Measurements from ENCODE around the gene PDE10A.

The PDE10A gene

GRCh38 chr6:165403006-165403595, 259.9 kb downstream of the PDE10A start:
- H3K27ac ChIP-seq: no peak overlapping the region
- TF ChIP-seq CTCF (conservative IDR thresholded peaks at IDR 0.05) (no peak), ZFX (IDR thresholded peaks at IDR 0.05) (no peak)

- no peak for TF ChIP-seq CTCF (conservative IDR thresholded peaks at IDR 0.05)
- no peak for TF ChIP-seq ZFX (IDR thresholded peaks at IDR 0.05)
Observed at GRCh38 chr6:165401092-165401491, 261.9 kb downstream of the PDE10A start.

GRCh38 chr6:165390475-165390874, 272.6 kb downstream of the PDE10A start:
- H3K27ac ChIP-seq: no peak overlapping the region
- no peak for TF ChIP-seq ZFX (IDR thresholded peaks at IDR 0.05)
- TF ChIP-seq CTCF (conservative IDR thresholded peaks at IDR 0.05): no peak

More at GRCh38 chr6:165401092-165401491, 261.9 kb downstream of the PDE10A start:
- H3K27ac ChIP-seq: no peak overlapping the region

- H3K27ac ChIP-seq: no peak overlapping the region
- TF ChIP-seq ZFX (IDR thresholded peaks at IDR 0.05) (no peak), CTCF (conservative IDR thresholded peaks at IDR 0.05) (no peak)
Observed at GRCh38 chr6:165389534-165389933, 273.5 kb downstream of the PDE10A start.

GRCh38 chr6:165383323-165383722, 279.7 kb downstream of the PDE10A start:
- H3K27ac ChIP-seq: no peak overlapping the region
- TF ChIP-seq ZFX (IDR thresholded peaks at IDR 0.05): no peak
- no peak for TF ChIP-seq CTCF (conservative IDR thresholded peaks at IDR 0.05)

GRCh38 chr6:165376100-165376499, 286.9 kb downstream of the PDE10A start:
- TF ChIP-seq CTCF (conservative IDR thresholded peaks at IDR 0.05): no peak
- no peak for TF ChIP-seq ZFX (IDR thresholded peaks at IDR 0.05)

GRCh38 chr6:165365371-165365770, 297.7 kb downstream of the PDE10A start:
- TF ChIP-seq CTCF (conservative IDR thresholded peaks at IDR 0.05): no peak
- TF ChIP-seq ZFX (IDR thresholded peaks at IDR 0.05): no peak

More at GRCh38 chr6:165376100-165376499, 286.9 kb downstream of the PDE10A start:
- H3K27ac ChIP-seq: no peak overlapping the region

More at GRCh38 chr6:165365371-165365770, 297.7 kb downstream of the PDE10A start:
- no peak overlapping the region for H3K27ac ChIP-seq
